GM12864 (cell line): ENCODE data around the gene PTPRR.

Experiments
- DNase-seq: peaks from one replicate; pipeline ENCODE4 v3.0.0-alpha.2; 2011; ENCODE audit warnings: low read depth
- H3K4me3 ChIP-seq: 2 replicates; pipeline ENCODE4 v1.5.1; 2011; ENCODE audit warnings: mild to moderate bottlenecking, low read depth, low read length, control low read depth
- CTCF ChIP-seq: IDR thresholded peaks from 2 replicates; pipeline ENCODE4 v1.5.1; 2011; ENCODE audit warnings: low read depth, mild to moderate bottlenecking, moderate library complexity, low read length, control low read depth, inconsistent platforms; ENCODE audit errors: missing control alignments

Gene PTPRR

GRCh38 chr12:70960484-70960883 is 39.9 kb upstream of the PTPRR start:
- TF ChIP-seq CTCF, result no peak
- H3K4me3 ChIP-seq, result no peak overlapping the region
- DNase-seq, result no peak

GRCh38 chr12:70955415-70955814 is 34.9 kb upstream of the PTPRR start:
- no peak for DNase-seq
- no peak for TF ChIP-seq CTCF
- no peak overlapping the region for H3K4me3 ChIP-seq

- no peak overlapping the region for H3K4me3 ChIP-seq
- TF ChIP-seq CTCF, result no peak
- no peak for DNase-seq
Measured at GRCh38 chr12:70950451-70950850, 29.9 kb upstream of the PTPRR start.

- no peak overlapping the region for H3K4me3 ChIP-seq
- no peak for TF ChIP-seq CTCF
- DNase-seq, result no peak
Measured at GRCh38 chr12:70948976-70949336, 28.4 kb upstream of the PTPRR start.

- TF ChIP-seq CTCF, result no peak
- no peak for DNase-seq
- H3K4me3 ChIP-seq, result no peak overlapping the region
Measured at GRCh38 chr12:70948236-70948975, 27.9 kb upstream of the PTPRR start.

- no peak for TF ChIP-seq CTCF
- DNase-seq, result no peak
- H3K4me3 ChIP-seq, result no peak overlapping the region
Measured at GRCh38 chr12:70936203-70936813, 15.8 kb upstream of the PTPRR start.

- DNase-seq, result no peak
- no peak overlapping the region for H3K4me3 ChIP-seq
- TF ChIP-seq CTCF, result no peak
Measured at GRCh38 chr12:70933133-70933532, 12.6 kb upstream of the PTPRR start.
